Type B pancreatic cell (in vitro differentiated cells): Measurements from ENCODE around the gene DCAKD. TPM values are rescaled to one million over a fixed set of nuclear protein-coding genes. Genes with fewer than 3 reads are reported as not detected.
A peak's percentile ranks its signal among the peaks of the same experiment; 100 is the strongest.
"Not testable (repeated sequence)": the region's sequence is repeated elsewhere in the genome, so short reads cannot be mapped to it uniquely, and the experiment has no call there.

Experiments
- DNase-seq: peaks from one replicate; pipeline ENCODE4 v3.0.0; 2021; ENCODE audit warnings: mixed read lengths; ENCODE audit not compliant: unreplicated experiment; ENCODE audit errors: extremely low spot score
- H3K27ac Mint-ChIP-seq: 2 replicates; pipeline ENCODE4 v1.8.0; 2021; ENCODE audit warnings: mild to moderate bottlenecking, mixed read lengths
- H3K27me3 Mint-ChIP-seq: 2 replicates; pipeline ENCODE4 v1.8.0; 2021; ENCODE audit warnings: mixed read lengths
- H3K36me3 Mint-ChIP-seq: 2 replicates; pipeline ENCODE4 v1.8.0; 2021; ENCODE audit warnings: mixed read lengths
- H3K4me1 Mint-ChIP-seq: one replicate; pipeline ENCODE4 v1.8.0; 2021; ENCODE audit warnings: mixed read lengths; ENCODE audit not compliant: unreplicated experiment
- H3K4me3 Mint-ChIP-seq: 2 replicates; pipeline ENCODE4 v1.8.0; 2021; ENCODE audit warnings: mild to moderate bottlenecking, mixed read lengths
- H3K9me3 Mint-ChIP-seq: 2 replicates; pipeline ENCODE4 v1.8.0; 2021; ENCODE audit warnings: mixed read lengths
- total RNA-seq: library from RNA; stranded (reverse); gene quantifications from 2 replicates; pipeline ENCODE4 v1.2.1, GENCODE V29; 2021; ENCODE audit warnings: low replicate concordance
- TF ChIP-seq, protein P1 (sequence below): fragments of 200-600 bp; sonication (generic); conservative IDR thresholded peaks from 2 replicates; pipeline ENCODE4 v1.5.0; 2021; ENCODE audit warnings: antibody characterized with exemption, mild to moderate bottlenecking

The DCAKD gene
- total RNA-seq, 1 donor from 2014 or later = 57.5 TPM

DNA sequence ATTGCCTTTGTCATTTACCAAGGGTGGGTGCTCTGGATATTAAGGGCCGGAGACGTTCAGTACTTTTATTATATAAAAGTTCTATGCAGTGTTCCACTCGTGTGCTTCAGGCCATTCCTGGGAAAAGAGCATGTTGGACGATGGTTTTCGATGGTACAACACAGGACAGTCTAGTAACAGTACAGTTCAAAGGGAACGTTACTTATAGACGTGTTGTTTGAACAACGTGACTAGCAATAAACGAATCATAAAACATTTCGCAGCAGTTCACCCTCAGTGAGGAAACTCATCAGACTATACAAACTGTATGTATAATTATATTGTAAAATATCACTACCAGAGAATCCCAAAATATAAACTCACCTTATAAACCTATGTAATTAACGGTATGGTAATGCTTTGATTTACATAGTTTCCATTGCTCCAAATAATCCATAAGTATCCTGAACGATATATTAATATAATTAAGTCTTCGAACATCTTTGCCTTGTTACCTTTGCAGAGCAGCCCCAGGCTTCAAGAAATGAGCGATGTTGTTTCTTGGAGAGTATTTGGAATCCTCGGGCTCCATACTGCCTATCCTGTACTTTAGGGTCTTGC is 10.3 kb upstream of the DCAKD start:
- Mint-ChIP-seq H3K4me1 (peaks cover 9% of the 10 kb centered on the region), H3K27ac (peak overlapping the region; percentile 98), H3K9me3 (no peaks in the 10 kb centered on the region), H3K36me3 (peaks cover 4% of the 10 kb centered on the region), H3K4me3 (peak overlapping the region; percentile 100), H3K27me3 (no peaks in the 10 kb centered on the region)
- DNase-seq = no peak
- TF ChIP-seq, protein P1, sequence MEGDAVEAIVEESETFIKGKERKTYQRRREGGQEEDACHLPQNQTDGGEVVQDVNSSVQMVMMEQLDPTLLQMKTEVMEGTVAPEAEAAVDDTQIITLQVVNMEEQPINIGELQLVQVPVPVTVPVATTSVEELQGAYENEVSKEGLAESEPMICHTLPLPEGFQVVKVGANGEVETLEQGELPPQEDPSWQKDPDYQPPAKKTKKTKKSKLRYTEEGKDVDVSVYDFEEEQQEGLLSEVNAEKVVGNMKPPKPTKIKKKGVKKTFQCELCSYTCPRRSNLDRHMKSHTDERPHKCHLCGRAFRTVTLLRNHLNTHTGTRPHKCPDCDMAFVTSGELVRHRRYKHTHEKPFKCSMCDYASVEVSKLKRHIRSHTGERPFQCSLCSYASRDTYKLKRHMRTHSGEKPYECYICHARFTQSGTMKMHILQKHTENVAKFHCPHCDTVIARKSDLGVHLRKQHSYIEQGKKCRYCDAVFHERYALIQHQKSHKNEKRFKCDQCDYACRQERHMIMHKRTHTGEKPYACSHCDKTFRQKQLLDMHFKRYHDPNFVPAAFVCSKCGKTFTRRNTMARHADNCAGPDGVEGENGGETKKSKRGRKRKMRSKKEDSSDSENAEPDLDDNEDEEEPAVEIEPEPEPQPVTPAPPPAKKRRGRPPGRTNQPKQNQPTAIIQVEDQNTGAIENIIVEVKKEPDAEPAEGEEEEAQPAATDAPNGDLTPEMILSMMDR = no peak

GRCh38 chr17:45060797-45061605 is 9.6 kb upstream of the DCAKD start, which contains the start of gene NMT1:
NMT1 (plus strand) TSS chr17:45061317; CDS start chr17:45061330, 13 bp downstream.
- peak; percentile 97 for DNase-seq
- Mint-ChIP-seq H3K9me3 (no peaks in the 10 kb centered on the region), H3K36me3 (peaks cover 4% of the 10 kb centered on the region), H3K4me3 (peak within 1 kb of the TSS; percentile 100), H3K27me3 (no peaks in the 10 kb centered on the region), H3K4me1 (peaks cover 9% of the 10 kb centered on the region), H3K27ac (peak within 1 kb of the TSS; percentile 98)
- TF ChIP-seq, protein P1 = no peak

DNA sequence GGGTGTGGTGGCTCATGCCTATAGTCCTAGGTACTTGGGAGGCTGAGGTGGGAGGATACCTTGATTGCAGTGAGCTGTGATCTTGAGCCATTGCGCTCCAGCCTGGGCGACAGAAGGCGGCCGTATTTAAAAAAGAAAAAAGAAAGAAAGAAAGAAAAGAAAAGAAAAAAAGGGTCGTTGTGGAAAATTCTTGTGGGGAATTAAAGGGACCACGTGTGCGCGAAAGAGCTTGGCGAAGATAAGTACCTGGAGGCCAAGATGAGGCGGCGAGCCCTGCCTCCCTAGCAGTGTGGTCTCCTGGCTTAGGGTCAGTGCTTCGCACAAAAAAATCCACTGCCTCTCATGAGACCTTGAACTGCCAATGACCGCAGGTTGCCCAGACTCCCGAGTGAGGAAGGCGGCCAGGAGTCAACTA is 9.0 kb upstream of the DCAKD start:
- TF ChIP-seq, protein P1 = no peak
- H3K27ac Mint-ChIP-seq = peak overlapping the region; percentile 98
- H3K36me3 Mint-ChIP-seq = peaks cover 4% of the 10 kb centered on the region
- peaks cover 9% of the 10 kb centered on the region for H3K4me1 Mint-ChIP-seq
- H3K9me3 Mint-ChIP-seq = no peaks in the 10 kb centered on the region
- no peak for DNase-seq
- peak overlapping the region; percentile 100 for H3K4me3 Mint-ChIP-seq
- H3K27me3 Mint-ChIP-seq = no peaks in the 10 kb centered on the region

- DNase-seq = no peak
- H3K4me3 Mint-ChIP-seq = peak overlapping the region; percentile 86
- H3K9me3 Mint-ChIP-seq = no peaks in the 10 kb centered on the region
- peaks cover 17% of the 10 kb centered on the region for H3K4me1 Mint-ChIP-seq
- TF ChIP-seq, protein P1 = no peak
- H3K36me3 Mint-ChIP-seq = no peaks in the 10 kb centered on the region
- H3K27ac Mint-ChIP-seq = peak overlapping the region; percentile 85
- no peaks in the 10 kb centered on the region for H3K27me3 Mint-ChIP-seq
Observed at GRCh38 chr17:45052052-45052772, 780 bp upstream of the DCAKD start.

GRCh38 chr17:45051720-45052051 is 254 bp upstream of the DCAKD start:
- H3K4me1 Mint-ChIP-seq = peaks cover 22% of the 10 kb centered on the region
- not testable (repeated sequence) for H3K36me3 Mint-ChIP-seq, DNase-seq, H3K27me3 Mint-ChIP-seq, H3K9me3 Mint-ChIP-seq, H3K27ac Mint-ChIP-seq, H3K4me3 Mint-ChIP-seq
